Gastroesophageal sphincter (tissue), 3 donors: ENCODE data around the gene ZBTB47.

Experiments used
- CTCF ChIP-seq, 4 experiments: fragments of 200-600 bp in 2 of 4; fragments of 450-650 bp in 2 of 4; sonication (generic) in 1 of 4; IDR thresholded peaks; one replicate each; pipeline ENCODE4 v1.5.1; 2017 to 2019; ENCODE audit warnings: antibody characterized with exemption in 4 of 4, mild to moderate bottlenecking in 2 of 4, moderate library complexity in 2 of 4
- POLR2A ChIP-seq, 2 donors: fragments of 450-650 bp; IDR thresholded peaks; one replicate each; pipeline ENCODE4 v1.6.1; 2017; ENCODE audit warnings: antibody characterized with exemption in 2 of 2, mild to moderate bottlenecking in 2 of 2, moderate library complexity in 1 of 2
- POLR2AphosphoS5 ChIP-seq: sonication (generic); formaldehyde crosslinking; IDR thresholded peaks from one replicate; pipeline ENCODE4 v1.6.1; 2017; ENCODE audit warnings: antibody characterized with exemption

- TF ChIP-seq POLR2A (IDR thresholded peaks at IDR 0.05) (no peak), CTCF (IDR thresholded peaks at IDR 0.05) (no peak), POLR2AphosphoS5 (no peak)
Measured at GRCh38 chr3:42703695-42704025, 50.2 kb downstream of the ZBTB47 start.
